ENCODE data around the gene MDFI. TPM values are rescaled to one million over a fixed set of nuclear protein-coding genes. Genes with fewer than 3 reads are reported as not detected.

The MDFI gene
- total RNA-seq, 2 donors from 2014 or later: not detected

DNA sequence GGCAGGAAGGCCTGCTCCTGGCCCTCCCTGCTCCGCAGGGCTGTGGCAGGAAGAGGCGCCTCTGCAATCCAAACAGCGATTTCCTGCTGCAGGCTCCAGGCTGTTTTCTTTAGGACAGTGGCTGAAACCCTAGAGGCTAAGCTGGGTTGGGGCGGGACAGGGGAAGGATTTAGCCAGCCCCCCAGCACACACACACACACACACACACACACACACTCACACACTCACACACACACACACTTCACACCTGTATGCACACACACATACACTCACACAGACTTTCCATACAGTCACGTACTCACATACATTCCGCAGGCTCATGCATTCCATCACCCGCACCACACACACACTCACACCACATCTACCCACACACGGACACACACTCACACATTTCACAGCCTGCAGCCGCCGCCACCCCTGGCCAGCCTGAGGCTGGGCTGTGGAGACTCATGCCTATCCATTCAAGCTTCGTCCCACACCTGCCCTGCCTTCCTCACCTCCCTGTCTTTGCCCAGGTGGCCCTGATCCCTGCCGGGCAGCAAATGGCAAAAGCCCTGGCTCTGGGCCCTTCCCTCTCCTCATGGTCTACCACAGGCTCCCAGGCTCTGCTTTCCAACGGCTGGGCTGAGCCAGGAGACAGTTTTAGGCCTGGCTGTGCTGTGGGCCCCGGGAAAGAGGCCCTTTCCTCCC is 17.9 kb downstream of the MDFI start:
- no peaks in the 10 kb centered on the region for H3K4me1 Mint-ChIP-seq
- H3K4me3 Mint-ChIP-seq: no peak overlapping the region

GRCh38 chr6:41657131-41658094 is 19.1 kb downstream of the MDFI start:
- Mint-ChIP-seq H3K36me3 (ENCODE audit: low read depth) (no peaks in the 10 kb centered on the region), H3K27ac (no peak overlapping the region), H3K4me3 (no peak overlapping the region), H3K9me3 (no peaks in the 10 kb centered on the region), H3K27me3 (peaks cover 46% of the 10 kb centered on the region), H3K4me1 (no peaks in the 10 kb centered on the region)
- ATAC-seq (replicated peaks): no peak

More for the DNA sequence above, 17.9 kb downstream of the MDFI start:
- Mint-ChIP-seq H3K9me3 (no peaks in the 10 kb centered on the region), H3K36me3 (ENCODE audit: low read depth) (no peaks in the 10 kb centered on the region), H3K27ac (no peak overlapping the region), H3K27me3 (peaks cover 42% of the 10 kb centered on the region)
- no peak for ATAC-seq (replicated peaks)

GRCh38 chr6:41658636-41659035 is 20.4 kb downstream of the MDFI start:
- no peaks in the 10 kb centered on the region for H3K4me1 Mint-ChIP-seq
- no peak overlapping the region for H3K4me3 Mint-ChIP-seq
- no peaks in the 10 kb centered on the region for H3K9me3 Mint-ChIP-seq
- ATAC-seq (replicated peaks): no peak
- H3K27ac Mint-ChIP-seq: no peak overlapping the region
- no peaks in the 10 kb centered on the region for H3K36me3 Mint-ChIP-seq (ENCODE audit: low read depth)
- peaks cover 51% of the 10 kb centered on the region for H3K27me3 Mint-ChIP-seq

DNA sequence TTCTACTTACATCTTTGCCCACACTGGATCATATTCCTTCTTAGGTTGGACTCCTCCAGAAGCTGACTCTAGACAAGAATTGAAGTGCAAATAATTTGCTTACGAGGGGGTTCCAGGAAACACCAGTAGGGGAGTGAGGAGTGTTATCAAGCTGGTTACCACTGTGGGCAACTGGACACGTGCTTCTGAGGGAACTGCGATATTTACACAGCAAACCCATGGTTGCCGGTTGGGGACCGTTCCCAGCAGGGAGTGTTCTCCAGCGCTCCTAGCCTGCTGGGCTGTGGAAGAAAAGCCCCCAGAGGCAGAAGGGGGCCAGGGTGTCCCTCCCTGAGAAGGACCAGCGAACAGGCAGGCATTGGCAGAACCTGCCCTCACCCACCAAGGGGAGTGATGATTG is 21.7 kb downstream of the MDFI start:
- Mint-ChIP-seq H3K27ac (no peak overlapping the region), H3K36me3 (ENCODE audit: low read depth) (no peaks in the 10 kb centered on the region), H3K9me3 (no peaks in the 10 kb centered on the region), H3K4me3 (no peak overlapping the region), H3K4me1 (no peaks in the 10 kb centered on the region), H3K27me3 (peaks cover 49% of the 10 kb centered on the region)
- no peak for ATAC-seq (replicated peaks)

DNA sequence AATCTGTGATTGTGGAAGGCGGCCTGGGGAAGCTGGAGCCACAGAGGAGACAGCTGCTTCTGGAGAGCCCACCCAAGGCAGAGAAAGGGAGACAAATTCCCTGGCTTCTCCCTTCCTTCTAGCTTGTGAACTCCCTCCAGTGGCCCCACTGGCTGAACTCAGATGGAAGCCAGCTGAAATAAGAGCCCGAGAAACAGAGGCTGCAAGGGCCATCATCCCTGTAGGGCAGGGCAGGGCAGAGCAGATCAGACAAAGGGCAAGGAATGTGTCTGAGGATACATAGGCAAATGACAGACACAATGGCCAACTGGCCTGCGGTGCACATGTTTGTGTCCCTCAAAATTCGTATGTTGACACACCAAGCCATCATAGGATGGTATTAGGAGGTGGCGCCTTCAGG is 25.3 kb downstream of the MDFI start:
- Mint-ChIP-seq H3K27ac (no peak overlapping the region), H3K4me1 (no peaks in the 10 kb centered on the region), H3K4me3 (no peak overlapping the region), H3K27me3 (peaks cover 26% of the 10 kb centered on the region), H3K9me3 (no peaks in the 10 kb centered on the region), H3K36me3 (ENCODE audit: low read depth) (no peaks in the 10 kb centered on the region)
- ATAC-seq (replicated peaks): no peak

DNA sequence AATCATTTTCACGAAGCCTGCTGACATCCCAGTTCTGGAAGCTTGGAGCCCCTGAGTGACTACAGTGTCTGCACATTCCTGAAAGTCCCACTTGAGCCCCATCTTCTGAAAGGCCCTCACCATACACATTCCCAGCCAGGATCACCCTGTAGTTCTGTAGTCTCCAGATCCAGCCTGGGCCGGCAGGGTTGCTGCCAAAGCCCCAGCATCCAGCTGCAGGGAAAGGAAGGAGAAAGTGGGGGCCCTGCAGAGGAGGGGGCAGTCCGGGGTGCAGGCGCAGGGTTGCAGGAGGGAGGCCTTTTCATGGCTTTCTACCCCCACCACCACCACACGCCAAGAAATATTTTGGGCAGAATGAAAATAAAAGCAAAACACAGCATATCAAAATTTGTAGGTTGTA is 26.0 kb downstream of the MDFI start:
- no peak for ATAC-seq (replicated peaks)
- Mint-ChIP-seq H3K36me3 (ENCODE audit: low read depth) (no peaks in the 10 kb centered on the region), H3K9me3 (no peaks in the 10 kb centered on the region)

DNA sequence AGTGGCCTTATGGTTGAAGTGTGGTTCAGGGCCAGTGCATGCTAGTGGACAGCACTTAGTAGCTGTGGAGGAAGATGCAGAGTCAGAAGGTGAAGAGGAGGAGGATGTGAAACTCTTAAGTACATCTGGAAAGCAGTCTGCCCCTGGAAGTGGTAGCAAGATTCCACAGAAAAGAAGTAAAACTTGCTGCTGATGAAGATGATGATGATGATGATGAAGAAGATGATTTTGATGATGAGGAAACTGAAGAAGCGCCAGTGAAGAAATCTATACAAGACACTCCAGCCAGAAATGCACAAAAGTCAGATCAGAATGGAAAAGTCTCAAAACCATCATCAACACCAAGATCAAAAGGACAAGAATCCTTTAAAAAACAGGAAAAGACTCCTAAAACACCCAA is 28.9 kb downstream of the MDFI start:
- Mint-ChIP-seq H3K27me3 (peaks cover 12% of the 10 kb centered on the region), H3K4me1 (no peaks in the 10 kb centered on the region), H3K9me3 (no peaks in the 10 kb centered on the region), H3K4me3 (no peak overlapping the region), H3K36me3 (ENCODE audit: low read depth) (no peaks in the 10 kb centered on the region), H3K27ac (no peak overlapping the region)
- ATAC-seq (replicated peaks): no peak

More for the DNA sequence above, 26.0 kb downstream of the MDFI start:
- H3K27ac Mint-ChIP-seq: no peak overlapping the region
- no peaks in the 10 kb centered on the region for H3K4me1 Mint-ChIP-seq
- peaks cover 23% of the 10 kb centered on the region for H3K27me3 Mint-ChIP-seq
- H3K4me3 Mint-ChIP-seq: no peak overlapping the region

- ATAC-seq (replicated peaks): no peak
- Mint-ChIP-seq H3K27me3 (peaks cover 5% of the 10 kb centered on the region), H3K4me3 (no peak overlapping the region), H3K4me1 (no peaks in the 10 kb centered on the region), H3K9me3 (no peaks in the 10 kb centered on the region), H3K36me3 (ENCODE audit: low read depth) (no peaks in the 10 kb centered on the region), H3K27ac (no peak overlapping the region)
These were observed 30.7 kb downstream of the MDFI start for GRCh38 chr6:41668968-41669367.

- peaks cover 10% of the 10 kb centered on the region for H3K27me3 Mint-ChIP-seq
- H3K27ac Mint-ChIP-seq: no peak overlapping the region
- no peak for ATAC-seq (replicated peaks)
- no peaks in the 10 kb centered on the region for H3K4me1 Mint-ChIP-seq
- no peaks in the 10 kb centered on the region for H3K9me3 Mint-ChIP-seq
- H3K36me3 Mint-ChIP-seq (ENCODE audit: low read depth): no peaks in the 10 kb centered on the region
- H3K4me3 Mint-ChIP-seq: no peak overlapping the region
These were observed 32.6 kb downstream of the MDFI start for GRCh38 chr6:41670703-41671360.

- Mint-ChIP-seq H3K4me1 (no peaks in the 10 kb centered on the region), H3K9me3 (no peaks in the 10 kb centered on the region), H3K36me3 (ENCODE audit: low read depth) (no peaks in the 10 kb centered on the region), H3K27ac (no peak overlapping the region), H3K27me3 (peaks cover 11% of the 10 kb centered on the region), H3K4me3 (no peak overlapping the region)
- ATAC-seq (replicated peaks): no peak
These were observed 33.1 kb downstream of the MDFI start for GRCh38 chr6:41671376-41671775.

GRCh38 chr6:41672016-41672415 is 33.7 kb downstream of the MDFI start:
- no peak for ATAC-seq (replicated peaks)
- Mint-ChIP-seq H3K4me3 (no peak overlapping the region), H3K9me3 (no peaks in the 10 kb centered on the region), H3K27me3 (peaks cover 17% of the 10 kb centered on the region), H3K27ac (no peak overlapping the region), H3K36me3 (ENCODE audit: low read depth) (no peaks in the 10 kb centered on the region), H3K4me1 (no peaks in the 10 kb centered on the region)

DNA sequence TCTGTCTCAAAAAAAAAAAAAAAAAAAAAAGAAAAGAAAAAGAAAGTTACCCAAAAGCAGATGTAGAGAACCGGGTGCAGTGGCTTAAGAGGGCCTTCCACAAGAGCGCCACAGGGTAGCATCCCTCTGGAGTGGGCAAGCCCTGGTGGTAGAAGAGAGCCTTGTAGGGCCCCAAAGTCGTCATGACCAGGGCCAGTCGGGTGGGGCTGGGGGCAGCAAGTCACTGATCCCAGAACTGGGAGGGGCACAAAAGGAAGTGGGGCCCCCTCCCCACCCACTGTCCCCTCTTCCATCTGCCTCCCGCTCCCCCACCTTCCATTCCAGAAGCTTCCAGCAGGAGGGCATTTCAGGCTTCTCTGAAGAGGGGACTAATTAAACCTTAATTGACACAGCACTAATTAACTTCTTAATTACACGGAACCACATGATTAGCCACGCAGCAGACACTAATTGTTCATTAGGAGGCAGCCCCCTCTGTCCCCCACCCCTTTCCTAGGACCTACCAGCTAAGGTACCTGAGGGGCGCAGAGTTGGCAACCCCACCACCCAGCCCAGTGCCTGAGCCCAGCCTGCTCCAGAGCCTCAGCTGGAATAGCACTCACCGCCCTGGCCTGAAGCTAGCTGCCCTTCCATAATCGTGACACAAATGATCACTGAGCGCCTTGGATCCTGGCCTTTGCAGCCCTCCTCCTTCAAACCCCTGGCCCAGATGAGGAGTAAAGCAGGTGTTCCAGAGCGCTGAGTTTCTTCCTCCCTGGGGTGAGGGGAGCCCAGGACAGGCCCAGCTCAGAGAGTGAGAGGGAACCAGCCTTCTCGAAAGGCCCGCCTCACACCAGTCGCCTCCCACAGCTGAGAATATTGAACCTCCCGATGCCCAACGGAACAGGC is 34.8 kb downstream of the MDFI start:
- Mint-ChIP-seq H3K27me3 (peaks cover 19% of the 10 kb centered on the region), H3K36me3 (ENCODE audit: low read depth) (no peaks in the 10 kb centered on the region), H3K4me1 (no peaks in the 10 kb centered on the region), H3K27ac (no peak overlapping the region), H3K4me3 (no peak overlapping the region), H3K9me3 (no peaks in the 10 kb centered on the region)
- no peak for ATAC-seq (replicated peaks)

DNA sequence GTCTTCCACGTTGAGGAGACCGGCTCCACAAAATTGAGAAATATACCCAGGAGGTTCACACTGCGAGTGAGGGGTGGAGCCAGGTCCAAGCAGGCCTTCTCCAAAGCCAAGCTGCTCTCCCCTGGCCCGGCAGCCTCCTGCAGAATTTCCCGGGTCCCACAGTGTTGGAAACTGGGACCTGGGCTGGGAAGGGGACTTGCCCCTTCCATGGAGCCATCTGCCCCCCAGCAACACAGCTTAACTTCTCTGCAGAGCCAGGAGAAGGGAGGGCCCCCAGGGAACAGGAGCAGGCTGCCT is 35.4 kb downstream of the MDFI start:
- H3K9me3 Mint-ChIP-seq: no peaks in the 10 kb centered on the region
- H3K27me3 Mint-ChIP-seq: peaks cover 20% of the 10 kb centered on the region
- no peak overlapping the region for H3K4me3 Mint-ChIP-seq
- H3K4me1 Mint-ChIP-seq: no peaks in the 10 kb centered on the region
- H3K27ac Mint-ChIP-seq: no peak overlapping the region
- ATAC-seq (replicated peaks): no peak
- H3K36me3 Mint-ChIP-seq (ENCODE audit: low read depth): no peaks in the 10 kb centered on the region

All from activated T-helper 17 cell treated with anti-CD3 and anti-CD28 coated beads, Interleukin-2, amount 50 U/mL, for 72 hours (primary cell).